ENCODE data around the gene TMEM236. TPM values are rescaled to one million over a fixed set of nuclear protein-coding genes. Genes with fewer than 3 reads are reported as not detected.

Gene TMEM236
- total and polyA plus RNA-seq, 5 experiments from 2014 or later, result 0.18 to 0.36 TPM; not detected in 3

- no peaks in the 10 kb centered on the region for H3K27me3 Mint-ChIP-seq
- H3K36me3 Mint-ChIP-seq, result no peaks in the 10 kb centered on the region
- no peak overlapping the region for H3K27ac Mint-ChIP-seq
- H3K9me3 Mint-ChIP-seq, result no peaks in the 10 kb centered on the region
- no peaks in the 10 kb centered on the region for H3K4me1 Mint-ChIP-seq
- H3K4me3 Mint-ChIP-seq, result no peak overlapping the region
- DNase-seq (no peak), ATAC-seq (no peak)
- POLR2A ChIA-PET, result no interaction called here
Observed at GRCh38 chr10:17730667-17731066, 21.3 kb upstream of the TMEM236 start.

DNA sequence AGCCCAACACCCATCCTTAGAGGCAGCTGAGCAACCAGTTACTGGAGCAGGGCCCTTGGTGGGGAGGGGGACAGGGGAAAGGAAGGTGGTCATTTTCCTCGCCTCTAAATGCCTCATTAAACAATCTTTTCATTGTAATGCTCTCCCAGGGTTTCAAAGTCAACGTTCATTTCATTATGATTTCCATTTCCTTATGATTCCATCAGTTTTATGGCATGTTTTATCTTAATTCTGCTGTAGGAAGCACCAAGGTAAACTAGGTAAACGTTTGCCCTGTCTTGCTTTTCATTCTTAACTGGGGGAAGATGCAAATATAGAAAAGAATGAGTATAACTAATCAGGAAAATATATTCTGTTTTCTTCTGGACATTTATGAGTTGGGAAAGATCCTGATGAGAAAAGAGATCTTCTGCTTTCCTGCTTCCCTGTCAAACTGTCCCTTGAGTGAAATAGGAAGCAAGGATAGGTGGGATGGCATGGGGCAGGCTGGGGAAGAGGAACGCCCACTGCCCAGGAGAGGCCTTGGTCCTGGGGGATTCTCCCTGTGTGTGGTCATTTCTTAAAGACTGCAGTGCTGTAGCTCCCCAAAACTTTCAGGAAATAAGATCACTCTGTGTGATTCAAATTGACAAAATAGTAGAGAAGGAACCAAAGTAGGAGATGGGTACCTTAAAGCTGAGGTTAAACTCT is 20.5 kb upstream of the TMEM236 start:
- ATAC-seq (no peak), DNase-seq (no peak)
- Mint-ChIP-seq H3K4me1 (no peaks in the 10 kb centered on the region), H3K27ac (no peak overlapping the region), H3K36me3 (no peaks in the 10 kb centered on the region), H3K4me3 (no peak overlapping the region), H3K9me3 (no peaks in the 10 kb centered on the region), H3K27me3 (no peaks in the 10 kb centered on the region)
- POLR2A ChIA-PET, result no interaction called here

GRCh38 chr10:17733620-17734019 is 18.4 kb upstream of the TMEM236 start:
- H3K36me3 Mint-ChIP-seq, result no peaks in the 10 kb centered on the region
- H3K27ac Mint-ChIP-seq, result no peak overlapping the region
- peaks cover 0 to 2% (median 0%) of the 10 kb centered on the region in 4 donors for H3K4me1 Mint-ChIP-seq
- H3K9me3 Mint-ChIP-seq, result no peaks in the 10 kb centered on the region
- H3K4me3 Mint-ChIP-seq, result no peak overlapping the region
- POLR2A ChIA-PET, result no interaction called here
- H3K27me3 Mint-ChIP-seq, result peaks cover 0 to 1% (median 0%) of the 10 kb centered on the region in 5 donors
- DNase-seq (no peak), ATAC-seq (no peak)

GRCh38 chr10:17734432-17735080 is 17.4 kb upstream of the TMEM236 start:
- POLR2A ChIA-PET, result no interaction called here
- peaks cover 0 to 2% (median 0%) of the 10 kb centered on the region in 4 donors for H3K4me1 Mint-ChIP-seq
- DNase-seq (no peak), ATAC-seq (no peak)
- no peak overlapping the region for H3K4me3 Mint-ChIP-seq
- H3K27me3 Mint-ChIP-seq, result peaks cover 0 to 1% (median 0%) of the 10 kb centered on the region in 5 donors
- no peaks in the 10 kb centered on the region for H3K9me3 Mint-ChIP-seq
- H3K36me3 Mint-ChIP-seq, result no peaks in the 10 kb centered on the region
- no peak overlapping the region for H3K27ac Mint-ChIP-seq

GRCh38 chr10:17735166-17735941 is 16.6 kb upstream of the TMEM236 start:
- POLR2A ChIA-PET, result no interaction called here
- H3K36me3 Mint-ChIP-seq, result no peaks in the 10 kb centered on the region

GRCh38 chr10:17736223-17736622 is 15.8 kb upstream of the TMEM236 start:
- POLR2A ChIA-PET, result no interaction called here
- Mint-ChIP-seq H3K4me3 (no peak overlapping the region), H3K9me3 (no peaks in the 10 kb centered on the region), H3K36me3 (no peaks in the 10 kb centered on the region), H3K4me1 (peaks cover 0 to 2% (median 0%) of the 10 kb centered on the region in 4 donors), H3K27ac (no peak overlapping the region), H3K27me3 (peaks cover 0 to 1% (median 0%) of the 10 kb centered on the region in 5 donors)
- ATAC-seq (no peak), DNase-seq (no peak)

More at GRCh38 chr10:17735166-17735941, 16.6 kb upstream of the TMEM236 start:
- Mint-ChIP-seq H3K27ac (no peak overlapping the region), H3K9me3 (no peaks in the 10 kb centered on the region), H3K4me1 (peaks cover 0 to 2% (median 0%) of the 10 kb centered on the region in 4 donors), H3K27me3 (peaks cover 0 to 1% (median 0%) of the 10 kb centered on the region in 5 donors), H3K4me3 (no peak overlapping the region)
- ATAC-seq (no peak), DNase-seq (no peak)

GRCh38 chr10:17737027-17737965 is 14.7 kb upstream of the TMEM236 start:
- H3K4me3 Mint-ChIP-seq, result no peak overlapping the region
- ATAC-seq, result no peak

GRCh38 chr10:17740668-17741067 is 11.3 kb upstream of the TMEM236 start:
- Mint-ChIP-seq H3K27me3 (peaks cover 0 to 1% (median 0%) of the 10 kb centered on the region in 5 donors), H3K9me3 (no peaks in the 10 kb centered on the region), H3K27ac (no peak overlapping the region), H3K36me3 (no peaks in the 10 kb centered on the region), H3K4me3 (no peak overlapping the region), H3K4me1 (peaks cover 0 to 8% (median 2%) of the 10 kb centered on the region in 4 donors)
- POLR2A ChIA-PET, result no interaction called here
- ATAC-seq, result no peak
- no peak for DNase-seq

More at GRCh38 chr10:17737027-17737965, 14.7 kb upstream of the TMEM236 start:
- peaks cover 0 to 1% (median 0%) of the 10 kb centered on the region in 5 donors for H3K27me3 Mint-ChIP-seq
- no peaks in the 10 kb centered on the region for H3K36me3 Mint-ChIP-seq
- no peak overlapping the region for H3K27ac Mint-ChIP-seq
- POLR2A ChIA-PET, result no interaction called here
- DNase-seq, result peak in 3 of 10 donors; percentile 28 to 34 (median 28)
- H3K9me3 Mint-ChIP-seq, result no peaks in the 10 kb centered on the region
- H3K4me1 Mint-ChIP-seq, result peaks cover 0 to 2% (median 0%) of the 10 kb centered on the region in 4 donors

DNA sequence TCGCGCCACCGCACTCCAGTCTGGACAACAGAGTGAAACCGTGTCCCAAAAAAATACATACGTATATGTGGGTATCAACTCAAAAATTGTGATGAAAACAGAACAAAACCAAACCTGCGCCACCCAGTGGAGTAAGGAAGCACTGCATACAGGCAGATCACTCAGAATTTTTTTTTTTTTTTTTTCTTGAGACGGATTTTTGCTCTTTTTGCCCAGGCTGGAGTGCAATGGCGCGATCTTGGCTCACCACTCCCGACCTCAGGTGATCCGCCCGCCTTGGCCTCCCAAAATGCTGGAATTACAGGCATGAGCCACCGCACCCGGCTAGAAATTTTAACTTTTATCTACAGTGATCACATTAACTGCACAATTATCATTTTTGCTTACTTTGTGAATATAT is 9.1 kb upstream of the TMEM236 start:
- ATAC-seq (peak in 1 of 2 donors; percentile 50), DNase-seq (peak; percentile 33 to 81 (median 54))
- no peaks in the 10 kb centered on the region for H3K27me3 Mint-ChIP-seq
- H3K9me3 Mint-ChIP-seq, result no peaks in the 10 kb centered on the region
- peaks cover 0 to 8% (median under 1%) of the 10 kb centered on the region in 4 donors for H3K4me1 Mint-ChIP-seq
- no peak overlapping the region for H3K27ac Mint-ChIP-seq
- peak overlapping the region in 1 of 10 donors; percentile 28 for H3K4me3 Mint-ChIP-seq
- no peaks in the 10 kb centered on the region for H3K36me3 Mint-ChIP-seq
- POLR2A ChIA-PET, result no interaction called here

GRCh38 chr10:17743437-17743836 is 8.6 kb upstream of the TMEM236 start:
- POLR2A ChIA-PET, result no interaction called here
- H3K4me3 Mint-ChIP-seq, result no peak overlapping the region
- no peak overlapping the region for H3K27ac Mint-ChIP-seq
- ATAC-seq (no peak), DNase-seq (no peak)
- peaks cover 0 to 8% (median under 1%) of the 10 kb centered on the region in 4 donors for H3K4me1 Mint-ChIP-seq
- no peaks in the 10 kb centered on the region for H3K36me3 Mint-ChIP-seq
- no peaks in the 10 kb centered on the region for H3K27me3 Mint-ChIP-seq
- H3K9me3 Mint-ChIP-seq, result no peaks in the 10 kb centered on the region

- H3K4me3 Mint-ChIP-seq, result no peak overlapping the region
- peaks cover 0 to 8% (median under 1%) of the 10 kb centered on the region in 4 donors for H3K4me1 Mint-ChIP-seq
- no peak for ATAC-seq
- no peaks in the 10 kb centered on the region for H3K27me3 Mint-ChIP-seq
- H3K9me3 Mint-ChIP-seq, result no peaks in the 10 kb centered on the region
- no peak for DNase-seq
- POLR2A ChIA-PET, result no interaction called here
- H3K36me3 Mint-ChIP-seq, result no peaks in the 10 kb centered on the region
- H3K27ac Mint-ChIP-seq, result no peak overlapping the region
Observed at GRCh38 chr10:17744341-17744861, 7.6 kb upstream of the TMEM236 start.

Measured in naive thymus-derived CD8-positive, alpha-beta T cell (primary cell).